Measurements from ENCODE around the gene E2F4. TPM values are rescaled to one million over a fixed set of nuclear protein-coding genes. Genes with fewer than 3 reads are reported as not detected.

The E2F4 gene
- total and polyA plus RNA-seq, 2 of the 13 experiments (the other 11 are each of a cell fraction or from before 2014, with no cell fraction given), result 84.8 to 91.2 TPM

GRCh38 chr16:67191995-67192681, at the start of gene E2F4 (continued):
- TF ChIP-seq ZBTB1 (CRISPR knock-in tag; IDR thresholded peaks at IDR 0.05; ENCODE audit: borderline replicate concordance), result no peak
- no peak for TF ChIP-seq NFIB (CRISPR knock-in tag; IDR thresholded peaks at IDR 0.05; ENCODE audit: borderline replicate concordance)
- TF ChIP-seq ZNF766 (CRISPR knock-in tag; IDR thresholded peaks at IDR 0.05; ENCODE audit: borderline replicate concordance), result peak; percentile 70; the same call in 1 of the 2 replicates
- TF ChIP-seq SMARCC2 (IDR thresholded peaks at IDR 0.05), result no peak
- peak; percentile 83 for TF ChIP-seq YEATS4 (CRISPR knock-in tag; IDR thresholded peaks at IDR 0.05; ENCODE audit: borderline replicate concordance)
- TF ChIP-seq CREB1 (IDR thresholded peaks at IDR 0.05), result 0 out of 2 replicates have a peak, but pooled peaks have one; percentile 46
- TF ChIP-seq CREB1 (CRISPR knock-in tag; IDR thresholded peaks at IDR 0.05), result no peak
- TF ChIP-seq BCLAF1 (IDR thresholded peaks at IDR 0.05), result no peak
- TF ChIP-seq FOXA1 (IDR thresholded peaks at IDR 0.05), result no peak
- no peak for TF ChIP-seq FOXA1 (CRISPR knock-in tag; IDR thresholded peaks at IDR 0.05)
- TF ChIP-seq CEBPG (CRISPR knock-in tag; IDR thresholded peaks at IDR 0.05), result peak; percentile 38; the same call in 1 of the 2 replicates
- no peak for TF ChIP-seq ZNF746 (CRISPR knock-in tag; IDR thresholded peaks at IDR 0.05)
- TF ChIP-seq GABPB1 (CRISPR knock-in tag; IDR thresholded peaks at IDR 0.05), result peak; percentile 96
- 0 out of 2 replicates have a peak, but pooled peaks have one; percentile 20 for TF ChIP-seq PBX3 (CRISPR knock-in tag; IDR thresholded peaks at IDR 0.05; ENCODE audit: borderline replicate concordance)
- peak; percentile 22; the same call in 1 of the 2 replicates for TF ChIP-seq ZNF639 (CRISPR knock-in tag; conservative IDR thresholded peaks at IDR 0.05)
- no peak for TF ChIP-seq THYN1 (CRISPR knock-in tag; IDR thresholded peaks at IDR 0.05; ENCODE audit: borderline replicate concordance, low read depth)
- TF ChIP-seq UBTF (CRISPR knock-in tag; IDR thresholded peaks at IDR 0.05), result peak; percentile 90; the same call in 1 of the 2 replicates
- no peak for TF ChIP-seq ZFP36 (IDR thresholded peaks at IDR 0.05; ENCODE audit: borderline replicate concordance, low read depth, low read length, partially characterized antibody)
- no peak for TF ChIP-seq ZNF557 (CRISPR knock-in tag; IDR thresholded peaks at IDR 0.05)
- TF ChIP-seq JUNB (CRISPR knock-in tag; IDR thresholded peaks at IDR 0.05; ENCODE audit: borderline replicate concordance), result no peak
- peak; percentile 85; the same call in 1 of the 2 replicates for TF ChIP-seq ETS1 (CRISPR knock-in tag; IDR thresholded peaks at IDR 0.05)
